K562 (cell line): ENCODE results near the gene GAB2. TPM values are rescaled to one million over a fixed set of nuclear protein-coding genes. Genes with fewer than 3 reads are reported as not detected.

Experiments used
- ARNT ChIP-seq, 2 experiments: fragments of 450-650 bp; IDR thresholded peaks; 2 replicates each; pipeline ENCODE4 v1.6.1; 2016; ENCODE audit warnings: mild to moderate bottlenecking in 1 of 2
- BRF1 ChIP-seq: IDR thresholded peaks from 3 replicates; pipeline ENCODE4 v1.6.1; 2011; ENCODE audit warnings: borderline replicate concordance, mild to moderate bottlenecking; ENCODE audit not compliant: insufficient read length; ENCODE audit errors: extremely low read depth
- CBX8 ChIP-seq: fragments of 200-600 bp; sonication (generic); IDR thresholded peaks from 2 replicates; pipeline ENCODE4 v1.6.1; 2012; ENCODE audit warnings: borderline replicate concordance, mixed run types, low read depth, mild to moderate bottlenecking, moderate library complexity, mixed read lengths, low read length, control low read depth, inconsistent platforms; ENCODE audit not compliant: poor library complexity, severe bottlenecking; ENCODE audit errors: extremely low read depth
- DMBX1 ChIP-seq: fragments of 250-450 bp; sonication (Bioruptor Pico); IDR thresholded peaks from 2 replicates; pipeline ENCODE4 v1.8.0; 2022; ENCODE audit warnings: inconsistent platforms, mild to moderate bottlenecking, moderate library complexity, borderline replicate concordance
- FOXP1 ChIP-seq: sonication (generic); formaldehyde crosslinking; IDR thresholded peaks from 2 replicates; pipeline ENCODE4 v1.8.0; 2022; ENCODE audit warnings: mild to moderate bottlenecking, missing genetic modification reagents
- GTF2F1 ChIP-seq: IDR thresholded peaks from 2 replicates; pipeline ENCODE4 v1.6.1; 2011; ENCODE audit warnings: low read depth, low read length, improper control_type of control experiment
- HCFC1 ChIP-seq: IDR thresholded peaks from 2 replicates; pipeline ENCODE4 v1.6.1; 2012; ENCODE audit warnings: low read depth, low read length, improper control_type of control experiment
- MTA2 ChIP-seq: fragments of 450-650 bp; IDR thresholded peaks from 2 replicates; pipeline ENCODE4 v1.6.1; 2016; ENCODE audit warnings: low read depth
- NFE2 ChIP-seq: IDR thresholded peaks from 2 replicates; pipeline ENCODE4 v1.6.1; 2014; ENCODE audit warnings: antibody characterized with exemption, low read depth
- PHF8 ChIP-seq: fragments of 200-600 bp; sonication (generic); IDR thresholded peaks from 2 replicates; pipeline ENCODE4 v1.6.1; 2012; ENCODE audit warnings: mixed run types, mild to moderate bottlenecking, inconsistent platforms, low read length, moderate library complexity, borderline replicate concordance
- POLR2A ChIP-seq: fragments of 450-650 bp; conservative IDR thresholded peaks from 2 replicates; pipeline ENCODE4 v1.6.1; 2016
- PTTG1 ChIP-seq: fragments of 450-650 bp; IDR thresholded peaks from 2 replicates; pipeline ENCODE4 v1.6.1; 2016; ENCODE audit warnings: low read depth, mild to moderate bottlenecking, missing genetic modification characterization, missing compliant biosample characterization
- SMAD4 ChIP-seq: fragments of 250-450 bp; sonication (Bioruptor Pico); conservative IDR thresholded peaks from 2 replicates; pipeline ENCODE4 v1.8.0; 2021; ENCODE audit warnings: inconsistent platforms, mild to moderate bottlenecking, moderate library complexity
- TAF7 ChIP-seq: fragments of 450-650 bp; IDR thresholded peaks from 2 replicates; pipeline ENCODE4 v1.6.1; 2016; ENCODE audit warnings: missing genetic modification characterization, missing compliant biosample characterization
- U2AF2 ChIP-seq: fragments of 200-400 bp; formaldehyde crosslinking; optimal IDR thresholded peaks from 2 replicates; pipeline ENCODE3; 2017; ENCODE audit warnings: low read depth, mild to moderate bottlenecking, low read length
- ZBTB7A ChIP-seq: IDR thresholded peaks from 2 replicates; pipeline ENCODE4 v1.6.1; 2011; ENCODE audit warnings: low read depth, mild to moderate bottlenecking, low read length, moderate library complexity, borderline replicate concordance; ENCODE audit not compliant: control insufficient read depth
- ZNF311 ChIP-seq: fragments of 250-450 bp; sonication (Bioruptor Pico); IDR thresholded peaks from 2 replicates; pipeline ENCODE4 v1.4.0; 2020; ENCODE audit warnings: mild to moderate bottlenecking, moderate library complexity
- ZNF766 ChIP-seq: fragments of 200-800 bp; sonication (Bioruptor generic); conservative IDR thresholded peaks from 2 replicates; pipeline ENCODE4 v1.6.1; 2016; ENCODE audit warnings: missing genetic modification characterization, missing compliant biosample characterization
- ZNF780A ChIP-seq: fragments of 250-450 bp; sonication (Bioruptor Pico); IDR thresholded peaks from 2 replicates; pipeline ENCODE4 v1.5.0; 2021; ENCODE audit warnings: mild to moderate bottlenecking
- polyA plus RNA-seq, 8 experiments: library from polyadenylated mRNA; depleted of rRNA in 4 of 8; stranded (reverse) in 5 of 8; unstranded in 3 of 8; fragments of >200 nt; fragmentation: Nextera tagmentation in 2 of 8; fragmentation: Illumina TruSeq in 1 of 8; extraction: Ambion mirVana in 2 of 8; extraction: Trizol in 1 of 8; gene quantifications; 2 replicates each; pipeline versions ENCODE4 v1.2.1 to v1.2.3, GENCODE V29; 2011 to 2014; ENCODE audit warnings: inconsistent platforms in 1 of 8, missing spikeins in 1 of 8
- total RNA-seq, 7 experiments: library from RNA; depleted of rRNA in 6 of 7; stranded (reverse); fragments of >200 nt in 6 of 7; fragmentation: Illumina TruSeq in 2 of 7; extraction: Trizol in 2 of 7; gene quantifications; 2 replicates each; pipeline versions ENCODE4 v1.2.1 to v1.2.3, GENCODE V29; 2011 to 2021; ENCODE audit warnings: low replicate concordance in 1 of 7
- TF ChIP-seq, protein P1 (sequence below), 2 experiments: fragments of 250-450 bp in 1 of 2; fragments of 450-650 bp in 1 of 2; sonication (Bioruptor Pico) in 1 of 2; IDR thresholded peaks; 2 replicates each; pipeline versions ENCODE4 v1.6.1 to v1.8.0; 2016 to 2021; ENCODE audit warnings: mild to moderate bottlenecking in 2 of 2, moderate library complexity in 2 of 2, missing compliant biosample characterization in 1 of 2, missing genetic modification characterization in 1 of 2
- TF ChIP-seq, protein P2 (sequence below): fragments of 450-650 bp; formaldehyde crosslinking; IDR thresholded peaks from 2 replicates; pipeline ENCODE4 v1.4.0; 2022; ENCODE audit warnings: missing genetic modification characterization
- TF ChIP-seq, protein P3 (sequence below): sonication (generic); formaldehyde crosslinking; IDR thresholded peaks from 2 replicates; pipeline ENCODE4 v1.8.1; 2023; ENCODE audit warnings: mild to moderate bottlenecking, missing genetic modification reagents
- TF ChIP-seq, protein P4 (sequence below), 2 experiments: fragments of 450-650 bp; IDR thresholded peaks; 2 replicates each; pipeline ENCODE4 v1.6.1; 2016

GAB2 gene
- total and polyA plus RNA-seq, 9 of the 15 experiments (the other 6 are each of a cell fraction or from before 2014, with no cell fraction given), result 2.3 to 35.2 (median 16.1) TPM

DNA sequence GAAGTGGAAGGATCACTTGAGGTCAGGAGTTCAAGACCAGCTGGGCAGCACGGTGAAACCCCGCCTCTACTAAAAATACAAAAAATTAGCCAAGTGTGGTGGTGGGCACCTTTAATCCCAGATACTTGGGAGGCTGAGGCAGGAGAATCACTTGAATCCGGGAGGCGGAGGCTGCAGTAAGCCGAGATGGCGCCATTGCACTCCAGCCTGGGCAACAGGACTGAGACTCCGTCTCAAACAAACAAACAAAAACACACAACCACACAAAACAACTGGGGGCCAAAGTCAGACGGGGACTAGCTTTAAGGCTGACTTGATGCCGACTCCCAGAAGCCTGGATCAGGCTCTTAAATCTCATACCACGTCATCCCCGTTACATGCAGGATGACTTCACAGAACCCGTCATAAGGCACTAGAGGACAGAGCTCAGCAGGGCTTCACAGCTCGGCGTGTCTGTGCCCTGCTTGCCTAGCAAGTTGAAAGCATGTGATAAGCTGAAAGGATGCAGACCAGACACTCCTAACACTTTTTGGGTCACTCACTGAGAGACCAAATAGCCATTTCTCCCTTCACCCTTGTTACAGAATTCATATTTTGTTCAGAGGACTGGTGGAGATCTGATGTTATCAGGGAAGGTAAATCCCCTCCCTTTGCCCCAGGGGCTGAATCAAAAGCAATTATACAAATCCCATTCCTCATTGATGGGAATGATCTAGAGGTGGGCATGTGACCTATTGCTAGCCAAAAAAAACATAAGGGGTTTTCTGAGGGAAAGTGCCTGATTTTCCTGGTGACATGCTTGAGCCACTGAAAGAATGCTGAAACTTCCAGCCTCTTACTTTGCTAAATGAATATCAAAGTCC is 65.4 kb downstream of the GAB2 start (continued):
- TF ChIP-seq, protein P1, sequence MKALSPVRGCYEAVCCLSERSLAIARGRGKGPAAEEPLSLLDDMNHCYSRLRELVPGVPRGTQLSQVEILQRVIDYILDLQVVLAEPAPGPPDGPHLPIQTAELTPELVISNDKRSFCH (CRISPR knock-in tag; IDR thresholded peaks at IDR 0.05), result no peak
- TF ChIP-seq, protein P1 (tag; IDR thresholded peaks at IDR 0.05), result no peak
- TF ChIP-seq U2AF2 (no peak), TAF7 (tag) (no peak), POLR2A (no peak), PHF8 (no peak), ARNT (IDR thresholded peaks at IDR 0.05) (no peak), PTTG1 (tag) (no peak), NFE2 (peak; percentile 64), MTA2 (no peak), GTF2F1 (no peak), HCFC1 (no peak), ZNF766 (CRISPR knock-in tag) (0 out of 2 replicates have a peak, but pooled peaks have one; percentile 30), CBX8 (no peak), ZNF311 (peak; percentile 53; the same call in 1 of the 2 replicates), BRF1 (no peak), FOXP1 (no peak), DMBX1 (CRISPR knock-in tag) (peak; percentile 83; the same call in 1 of the 2 replicates), ZNF780A (CRISPR knock-in tag) (no peak), ZBTB7A (no peak), SMAD4 (CRISPR knock-in tag) (peak; percentile 88)
- TF ChIP-seq, protein P2, sequence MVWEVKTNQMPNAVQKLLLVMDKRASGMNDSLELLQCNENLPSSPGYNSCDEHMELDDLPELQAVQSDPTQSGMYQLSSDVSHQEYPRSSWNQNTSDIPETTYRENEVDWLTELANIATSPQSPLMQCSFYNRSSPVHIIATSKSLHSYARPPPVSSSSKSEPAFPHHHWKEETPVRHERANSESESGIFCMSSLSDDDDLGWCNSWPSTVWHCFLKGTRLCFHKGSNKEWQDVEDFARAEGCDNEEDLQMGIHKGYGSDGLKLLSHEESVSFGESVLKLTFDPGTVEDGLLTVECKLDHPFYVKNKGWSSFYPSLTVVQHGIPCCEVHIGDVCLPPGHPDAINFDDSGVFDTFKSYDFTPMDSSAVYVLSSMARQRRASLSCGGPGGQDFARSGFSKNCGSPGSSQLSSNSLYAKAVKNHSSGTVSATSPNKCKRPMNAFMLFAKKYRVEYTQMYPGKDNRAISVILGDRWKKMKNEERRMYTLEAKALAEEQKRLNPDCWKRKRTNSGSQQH (CRISPR knock-in tag), result no peak
- TF ChIP-seq, protein P3, sequence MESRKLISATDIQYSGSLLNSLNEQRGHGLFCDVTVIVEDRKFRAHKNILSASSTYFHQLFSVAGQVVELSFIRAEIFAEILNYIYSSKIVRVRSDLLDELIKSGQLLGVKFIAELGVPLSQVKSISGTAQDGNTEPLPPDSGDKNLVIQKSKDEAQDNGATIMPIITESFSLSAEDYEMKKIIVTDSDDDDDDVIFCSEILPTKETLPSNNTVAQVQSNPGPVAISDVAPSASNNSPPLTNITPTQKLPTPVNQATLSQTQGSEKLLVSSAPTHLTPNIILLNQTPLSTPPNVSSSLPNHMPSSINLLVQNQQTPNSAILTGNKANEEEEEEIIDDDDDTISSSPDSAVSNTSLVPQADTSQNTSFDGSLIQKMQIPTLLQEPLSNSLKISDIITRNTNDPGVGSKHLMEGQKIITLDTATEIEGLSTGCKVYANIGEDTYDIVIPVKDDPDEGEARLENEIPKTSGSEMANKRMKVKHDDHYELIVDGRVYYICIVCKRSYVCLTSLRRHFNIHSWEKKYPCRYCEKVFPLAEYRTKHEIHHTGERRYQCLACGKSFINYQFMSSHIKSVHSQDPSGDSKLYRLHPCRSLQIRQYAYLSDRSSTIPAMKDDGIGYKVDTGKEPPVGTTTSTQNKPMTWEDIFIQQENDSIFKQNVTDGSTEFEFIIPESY (CRISPR knock-in tag), result peak; percentile 74
- TF ChIP-seq, protein P4, sequence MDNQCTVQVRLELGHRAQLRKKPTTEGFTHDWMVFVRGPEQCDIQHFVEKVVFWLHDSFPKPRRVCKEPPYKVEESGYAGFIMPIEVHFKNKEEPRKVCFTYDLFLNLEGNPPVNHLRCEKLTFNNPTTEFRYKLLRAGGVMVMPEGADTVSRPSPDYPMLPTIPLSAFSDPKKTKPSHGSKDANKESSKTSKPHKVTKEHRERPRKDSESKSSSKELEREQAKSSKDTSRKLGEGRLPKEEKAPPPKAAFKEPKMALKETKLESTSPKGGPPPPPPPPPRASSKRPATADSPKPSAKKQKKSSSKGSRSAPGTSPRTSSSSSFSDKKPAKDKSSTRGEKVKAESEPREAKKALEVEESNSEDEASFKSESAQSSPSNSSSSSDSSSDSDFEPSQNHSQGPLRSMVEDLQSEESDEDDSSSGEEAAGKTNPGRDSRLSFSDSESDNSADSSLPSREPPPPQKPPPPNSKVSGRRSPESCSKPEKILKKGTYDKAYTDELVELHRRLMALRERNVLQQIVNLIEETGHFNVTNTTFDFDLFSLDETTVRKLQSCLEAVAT (IDR thresholded peaks at IDR 0.05), result 0 out of 4 replicates have a peak, but pooled peaks of 1 of the 2 experiments have one; percentile 62
